ENCODE data around the gene MED31. TPM values are rescaled to one million over a fixed set of nuclear protein-coding genes. Genes with fewer than 3 reads are reported as not detected.

Gene MED31
- total RNA-seq, 1 donor from 2014 or later: 21.0 TPM

DNA sequence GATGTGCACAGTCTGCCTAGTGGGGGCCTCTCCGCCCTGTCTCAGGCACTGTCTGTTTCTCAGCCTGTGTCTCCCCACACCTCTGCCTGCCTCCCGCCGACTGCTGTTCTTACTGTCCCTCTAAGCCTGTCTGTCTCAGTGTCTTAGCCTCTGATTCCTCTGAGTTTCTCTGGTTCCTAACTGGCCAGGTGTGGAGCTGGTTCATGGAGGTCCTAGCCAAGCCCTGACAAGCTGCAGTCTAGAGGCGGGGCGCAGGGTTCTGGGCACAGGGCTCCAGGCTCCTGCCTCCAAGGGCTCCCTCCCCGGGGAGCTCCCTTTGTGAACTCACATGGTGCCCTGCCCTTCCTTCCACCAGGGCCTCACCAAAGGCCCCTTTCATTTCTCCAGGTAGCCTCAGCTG is 19.6 kb upstream of the MED31 start:
- no peak for TF ChIP-seq EZH2 (IDR thresholded peaks at IDR 0.05; ENCODE audit: insufficient read depth, low read length)
- TF ChIP-seq, protein P1, sequence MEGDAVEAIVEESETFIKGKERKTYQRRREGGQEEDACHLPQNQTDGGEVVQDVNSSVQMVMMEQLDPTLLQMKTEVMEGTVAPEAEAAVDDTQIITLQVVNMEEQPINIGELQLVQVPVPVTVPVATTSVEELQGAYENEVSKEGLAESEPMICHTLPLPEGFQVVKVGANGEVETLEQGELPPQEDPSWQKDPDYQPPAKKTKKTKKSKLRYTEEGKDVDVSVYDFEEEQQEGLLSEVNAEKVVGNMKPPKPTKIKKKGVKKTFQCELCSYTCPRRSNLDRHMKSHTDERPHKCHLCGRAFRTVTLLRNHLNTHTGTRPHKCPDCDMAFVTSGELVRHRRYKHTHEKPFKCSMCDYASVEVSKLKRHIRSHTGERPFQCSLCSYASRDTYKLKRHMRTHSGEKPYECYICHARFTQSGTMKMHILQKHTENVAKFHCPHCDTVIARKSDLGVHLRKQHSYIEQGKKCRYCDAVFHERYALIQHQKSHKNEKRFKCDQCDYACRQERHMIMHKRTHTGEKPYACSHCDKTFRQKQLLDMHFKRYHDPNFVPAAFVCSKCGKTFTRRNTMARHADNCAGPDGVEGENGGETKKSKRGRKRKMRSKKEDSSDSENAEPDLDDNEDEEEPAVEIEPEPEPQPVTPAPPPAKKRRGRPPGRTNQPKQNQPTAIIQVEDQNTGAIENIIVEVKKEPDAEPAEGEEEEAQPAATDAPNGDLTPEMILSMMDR (IDR thresholded peaks at IDR 0.05; ENCODE audit: insufficient read depth, low read depth, low read length): no peak
- Histone ChIP-seq H3K4me1 (ENCODE audit: insufficient read depth, low read length) (no peaks in the 10 kb centered on the region), H3K4me3 (ENCODE audit: insufficient read depth, low read depth, low read length) (no peak overlapping the region), H3K9me3 (ENCODE audit: insufficient read depth, low read depth, low read length) (no peaks in the 10 kb centered on the region), H3K79me2 (ENCODE audit: insufficient read depth, low read length) (no peaks in the 10 kb centered on the region), H3K27me3 (ENCODE audit: insufficient read depth, low read length) (peaks cover 17% of the 10 kb centered on the region), H3K9ac (ENCODE audit: low read length) (no peak overlapping the region), H3K4me2 (ENCODE audit: low read length) (no peak overlapping the region), H3K27ac (ENCODE audit: low read depth, low read length) (no peak overlapping the region), H3K36me3 (ENCODE audit: insufficient read depth, low read length) (no peaks in the 10 kb centered on the region), H2AFZ (ENCODE audit: low read depth, low read length) (no peak overlapping the region), H4K20me1 (ENCODE audit: insufficient read depth, low read length) (no peaks in the 10 kb centered on the region)
- no peak for FAIRE-seq
- Mint-ChIP-seq H3K27ac (ENCODE audit: unreplicated experiment) (no peak overlapping the region), H3K9me3 (ENCODE audit: unreplicated experiment) (no peaks in the 10 kb centered on the region), H3K36me3 (ENCODE audit: low read depth, unreplicated experiment) (peaks cover 2% of the 10 kb centered on the region), H3K27me3 (ENCODE audit: low read depth, unreplicated experiment) (peaks cover 39% of the 10 kb centered on the region), H3K4me1 (ENCODE audit: low read depth, unreplicated experiment) (peaks cover 5% of the 10 kb centered on the region), H3K4me3 (ENCODE audit: unreplicated experiment) (no peak overlapping the region)
- DNase-seq (ENCODE audit: low read depth): no peak

DNA sequence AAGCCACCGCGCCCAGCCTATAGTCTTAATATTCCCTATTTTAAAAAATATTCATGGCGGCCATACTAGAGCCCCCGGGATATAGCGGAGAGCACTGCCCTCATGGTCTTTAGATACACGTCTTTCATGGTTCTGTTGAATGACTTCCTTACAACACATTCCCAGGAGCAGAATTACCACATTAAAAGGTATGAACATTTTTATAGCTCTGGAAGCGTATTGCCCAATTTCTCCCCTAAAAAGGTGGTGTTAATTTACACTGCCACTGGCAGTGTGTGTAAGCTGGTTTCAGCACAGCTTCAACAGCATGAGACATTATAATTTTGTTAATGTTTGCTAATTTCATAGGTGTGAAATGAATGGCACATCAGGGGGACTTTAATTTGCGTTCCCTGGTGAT is 19.2 kb upstream of the MED31 start:
- FAIRE-seq (no peak), DNase-seq (ENCODE audit: low read depth) (no peak)
- Histone ChIP-seq H3K9ac (ENCODE audit: low read length) (no peak overlapping the region), H3K36me3 (ENCODE audit: insufficient read depth, low read length) (no peaks in the 10 kb centered on the region), H3K4me2 (ENCODE audit: low read length) (no peak overlapping the region), H2AFZ (ENCODE audit: low read depth, low read length) (no peak overlapping the region), H3K79me2 (ENCODE audit: insufficient read depth, low read length) (no peaks in the 10 kb centered on the region), H3K4me3 (ENCODE audit: insufficient read depth, low read depth, low read length) (no peak overlapping the region), H3K27ac (ENCODE audit: low read depth, low read length) (no peak overlapping the region), H4K20me1 (ENCODE audit: insufficient read depth, low read length) (no peaks in the 10 kb centered on the region), H3K4me1 (ENCODE audit: insufficient read depth, low read length) (no peaks in the 10 kb centered on the region), H3K9me3 (ENCODE audit: insufficient read depth, low read depth, low read length) (no peaks in the 10 kb centered on the region), H3K27me3 (ENCODE audit: insufficient read depth, low read length) (peaks cover 17% of the 10 kb centered on the region)
- no peak for TF ChIP-seq EZH2 (IDR thresholded peaks at IDR 0.05; ENCODE audit: insufficient read depth, low read length)
- TF ChIP-seq, protein P1 (IDR thresholded peaks at IDR 0.05; ENCODE audit: insufficient read depth, low read depth, low read length): no peak
- peaks cover under 1% of the 10 kb centered on the region for H3K4me1 Mint-ChIP-seq (ENCODE audit: low read depth, unreplicated experiment)
- H3K4me3 Mint-ChIP-seq (ENCODE audit: unreplicated experiment): no peak overlapping the region
- peaks cover 34% of the 10 kb centered on the region for H3K27me3 Mint-ChIP-seq (ENCODE audit: low read depth, unreplicated experiment)
- no peak overlapping the region for H3K27ac Mint-ChIP-seq (ENCODE audit: unreplicated experiment)
- H3K9me3 Mint-ChIP-seq (ENCODE audit: unreplicated experiment): no peaks in the 10 kb centered on the region
- peaks cover 2% of the 10 kb centered on the region for H3K36me3 Mint-ChIP-seq (ENCODE audit: low read depth, unreplicated experiment)

DNA sequence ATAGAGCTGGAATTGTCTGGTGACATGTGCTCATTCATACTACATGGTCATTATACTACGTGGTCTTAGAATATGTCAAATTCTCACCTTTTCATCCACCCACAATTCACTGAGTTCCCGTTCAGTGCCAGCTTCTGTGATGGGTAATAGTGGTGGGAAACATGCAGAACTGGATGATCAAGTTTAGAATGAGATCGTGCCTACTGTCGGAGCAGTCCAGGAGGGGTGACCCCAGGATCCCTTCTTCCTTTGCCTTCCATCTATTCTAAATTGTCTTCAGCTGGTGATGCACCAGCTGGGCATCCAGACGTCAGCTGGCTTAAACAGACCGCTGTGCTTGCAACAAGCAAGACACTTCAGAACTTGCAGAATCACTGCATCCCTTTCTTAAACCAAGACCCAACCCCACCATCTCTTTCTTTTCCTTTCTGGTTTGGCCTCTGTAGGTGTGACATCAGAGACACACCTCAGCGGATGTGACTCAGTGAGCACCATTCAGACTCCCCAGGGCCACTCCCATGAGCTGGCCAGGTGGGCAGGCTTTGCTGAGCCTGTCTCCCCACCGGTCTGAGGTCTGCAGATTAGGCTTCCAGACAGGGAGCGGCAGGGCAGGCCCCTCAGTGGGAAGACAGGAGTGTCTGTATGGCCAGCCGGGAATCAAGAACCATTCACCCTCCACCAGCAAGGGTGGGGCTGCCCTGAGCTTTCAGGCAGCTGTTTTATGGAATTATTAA is 18.2 kb upstream of the MED31 start:
- no peak for TF ChIP-seq EZH2 (IDR thresholded peaks at IDR 0.05; ENCODE audit: insufficient read depth, low read length)
- TF ChIP-seq, protein P1 (IDR thresholded peaks at IDR 0.05; ENCODE audit: insufficient read depth, low read depth, low read length): no peak

More for the DNA sequence above, 18.2 kb upstream of the MED31 start:
- Histone ChIP-seq H3K4me2 (ENCODE audit: low read length) (no peak overlapping the region), H3K27ac (ENCODE audit: low read depth, low read length) (no peak overlapping the region), H3K4me1 (ENCODE audit: insufficient read depth, low read length) (no peaks in the 10 kb centered on the region), H3K4me3 (ENCODE audit: insufficient read depth, low read depth, low read length) (no peak overlapping the region), H3K9me3 (ENCODE audit: insufficient read depth, low read depth, low read length) (no peaks in the 10 kb centered on the region), H4K20me1 (ENCODE audit: insufficient read depth, low read length) (no peaks in the 10 kb centered on the region), H3K36me3 (ENCODE audit: insufficient read depth, low read length) (no peaks in the 10 kb centered on the region), H2AFZ (ENCODE audit: low read depth, low read length) (no peak overlapping the region), H3K27me3 (ENCODE audit: insufficient read depth, low read length) (peaks cover 17% of the 10 kb centered on the region), H3K9ac (ENCODE audit: low read length) (no peak overlapping the region), H3K79me2 (ENCODE audit: insufficient read depth, low read length) (no peaks in the 10 kb centered on the region)
- Mint-ChIP-seq H3K27ac (ENCODE audit: unreplicated experiment) (no peak overlapping the region), H3K9me3 (ENCODE audit: unreplicated experiment) (no peaks in the 10 kb centered on the region), H3K27me3 (ENCODE audit: low read depth, unreplicated experiment) (peaks cover 33% of the 10 kb centered on the region), H3K4me3 (ENCODE audit: unreplicated experiment) (no peak overlapping the region), H3K36me3 (ENCODE audit: low read depth, unreplicated experiment) (peaks cover 2% of the 10 kb centered on the region), H3K4me1 (ENCODE audit: low read depth, unreplicated experiment) (no peaks in the 10 kb centered on the region)
- DNase-seq (ENCODE audit: low read depth) (no peak), FAIRE-seq (no peak)

All from astrocyte (in vitro differentiated cells and primary cell).